GM12878 (cell line): Measurements from ENCODE around the gene ZGLP1.

Experiments used
- BACH1 ChIP-seq: fragments of 450-650 bp; IDR thresholded peaks from 2 replicates; pipeline ENCODE4 v1.6.1; 2017; ENCODE audit warnings: mild to moderate bottlenecking, borderline replicate concordance
- CREB1 ChIP-seq: IDR thresholded peaks from 2 replicates; pipeline ENCODE4 v1.6.1; 2012; ENCODE audit warnings: low read depth, mild to moderate bottlenecking, inconsistent platforms
- ETV6 ChIP-seq, 2 experiments: fragments of 450-650 bp in 1 of 2; IDR thresholded peaks in 1 of 2; conservative IDR thresholded peaks in 1 of 2; 2 replicates each; pipeline ENCODE4 v1.6.1; 2014; ENCODE audit warnings: antibody characterized with exemption in 1 of 2, borderline replicate concordance in 1 of 2, low read depth in 1 of 2, mild to moderate bottlenecking in 1 of 2, moderate library complexity in 1 of 2
- JUNB ChIP-seq: IDR thresholded peaks from 2 replicates; pipeline ENCODE4 v1.6.1; 2016; ENCODE audit warnings: antibody characterized with exemption, mild to moderate bottlenecking
- KLF5 ChIP-seq: fragments of 450-650 bp; IDR thresholded peaks from 2 replicates; pipeline ENCODE4 v1.6.1; 2014; ENCODE audit warnings: mild to moderate bottlenecking; ENCODE audit not compliant: partially characterized antibody
- MAX ChIP-seq: IDR thresholded peaks from 2 replicates; pipeline ENCODE4 v1.6.1; 2012; ENCODE audit warnings: low read depth, low read length, improper control_type of control experiment
- POLR2A ChIP-seq: IDR thresholded peaks from 2 replicates; pipeline ENCODE4 v1.6.1; 2011; ENCODE audit warnings: low read depth, mild to moderate bottlenecking, low read length
- SIN3A ChIP-seq: IDR thresholded peaks from 2 replicates; pipeline ENCODE4 v1.6.1; 2012; ENCODE audit warnings: low read depth, low read length, improper control_type of control experiment
- SMAD1 ChIP-seq: fragments of 450-650 bp; IDR thresholded peaks from 2 replicates; pipeline ENCODE4 v1.6.1; 2018; ENCODE audit warnings: mild to moderate bottlenecking, low read depth; ENCODE audit not compliant: partially characterized antibody
- SP1 ChIP-seq: IDR thresholded peaks from one replicate; pipeline ENCODE4 v1.6.1; 2011; ENCODE audit warnings: low read depth, low read length
- TARDBP ChIP-seq: IDR thresholded peaks from 2 replicates; pipeline ENCODE4 v1.6.1; 2016; ENCODE audit warnings: borderline replicate concordance
- TF ChIP-seq, protein P1 (sequence below), 3 experiments: IDR thresholded peaks in 2 of 3; conservative IDR thresholded peaks in 1 of 3; 2 replicates each; pipeline ENCODE4 v1.5.1; 2011; ENCODE audit warnings: low read depth in 3 of 3, low read length in 3 of 3, mild to moderate bottlenecking in 3 of 3, control low read depth in 2 of 3, moderate library complexity in 2 of 3, inconsistent platforms in 1 of 3, mixed read lengths in 1 of 3; ENCODE audit not compliant: control insufficient read depth in 2 of 3, insufficient read depth in 1 of 3; ENCODE audit errors: extremely low read depth in 1 of 3
- TF ChIP-seq, protein P2 (sequence below): fragments of 150-350 bp; IDR thresholded peaks from 2 replicates; pipeline ENCODE4 v1.6.1; 2016; ENCODE audit warnings: low read depth, low read length

- TF ChIP-seq SP1 (no peak), POLR2A (no peak), TARDBP (no peak), ETV6 (conservative IDR thresholded peaks at IDR 0.05 in 1 of 2, IDR thresholded peaks at IDR 0.05 in 1 of 2; ENCODE audit: borderline replicate concordance in 1 of 2, low read depth in 1 of 2) (no peak), MAX (no peak), BACH1 (no peak), KLF5 (no peak), SIN3A (no peak), CREB1 (no peak), JUNB (no peak), SMAD1 (no peak)
- TF ChIP-seq, protein P1, sequence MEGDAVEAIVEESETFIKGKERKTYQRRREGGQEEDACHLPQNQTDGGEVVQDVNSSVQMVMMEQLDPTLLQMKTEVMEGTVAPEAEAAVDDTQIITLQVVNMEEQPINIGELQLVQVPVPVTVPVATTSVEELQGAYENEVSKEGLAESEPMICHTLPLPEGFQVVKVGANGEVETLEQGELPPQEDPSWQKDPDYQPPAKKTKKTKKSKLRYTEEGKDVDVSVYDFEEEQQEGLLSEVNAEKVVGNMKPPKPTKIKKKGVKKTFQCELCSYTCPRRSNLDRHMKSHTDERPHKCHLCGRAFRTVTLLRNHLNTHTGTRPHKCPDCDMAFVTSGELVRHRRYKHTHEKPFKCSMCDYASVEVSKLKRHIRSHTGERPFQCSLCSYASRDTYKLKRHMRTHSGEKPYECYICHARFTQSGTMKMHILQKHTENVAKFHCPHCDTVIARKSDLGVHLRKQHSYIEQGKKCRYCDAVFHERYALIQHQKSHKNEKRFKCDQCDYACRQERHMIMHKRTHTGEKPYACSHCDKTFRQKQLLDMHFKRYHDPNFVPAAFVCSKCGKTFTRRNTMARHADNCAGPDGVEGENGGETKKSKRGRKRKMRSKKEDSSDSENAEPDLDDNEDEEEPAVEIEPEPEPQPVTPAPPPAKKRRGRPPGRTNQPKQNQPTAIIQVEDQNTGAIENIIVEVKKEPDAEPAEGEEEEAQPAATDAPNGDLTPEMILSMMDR (IDR thresholded peaks at IDR 0.05 in 2 of 3, conservative IDR thresholded peaks at IDR 0.05 in 1 of 3; ENCODE audit: control insufficient read depth in 2 of 3, extremely low read depth in 1 of 3, insufficient read depth in 1 of 3, low read depth in 3 of 3, low read length in 3 of 3) = no peak
- TF ChIP-seq, protein P2, sequence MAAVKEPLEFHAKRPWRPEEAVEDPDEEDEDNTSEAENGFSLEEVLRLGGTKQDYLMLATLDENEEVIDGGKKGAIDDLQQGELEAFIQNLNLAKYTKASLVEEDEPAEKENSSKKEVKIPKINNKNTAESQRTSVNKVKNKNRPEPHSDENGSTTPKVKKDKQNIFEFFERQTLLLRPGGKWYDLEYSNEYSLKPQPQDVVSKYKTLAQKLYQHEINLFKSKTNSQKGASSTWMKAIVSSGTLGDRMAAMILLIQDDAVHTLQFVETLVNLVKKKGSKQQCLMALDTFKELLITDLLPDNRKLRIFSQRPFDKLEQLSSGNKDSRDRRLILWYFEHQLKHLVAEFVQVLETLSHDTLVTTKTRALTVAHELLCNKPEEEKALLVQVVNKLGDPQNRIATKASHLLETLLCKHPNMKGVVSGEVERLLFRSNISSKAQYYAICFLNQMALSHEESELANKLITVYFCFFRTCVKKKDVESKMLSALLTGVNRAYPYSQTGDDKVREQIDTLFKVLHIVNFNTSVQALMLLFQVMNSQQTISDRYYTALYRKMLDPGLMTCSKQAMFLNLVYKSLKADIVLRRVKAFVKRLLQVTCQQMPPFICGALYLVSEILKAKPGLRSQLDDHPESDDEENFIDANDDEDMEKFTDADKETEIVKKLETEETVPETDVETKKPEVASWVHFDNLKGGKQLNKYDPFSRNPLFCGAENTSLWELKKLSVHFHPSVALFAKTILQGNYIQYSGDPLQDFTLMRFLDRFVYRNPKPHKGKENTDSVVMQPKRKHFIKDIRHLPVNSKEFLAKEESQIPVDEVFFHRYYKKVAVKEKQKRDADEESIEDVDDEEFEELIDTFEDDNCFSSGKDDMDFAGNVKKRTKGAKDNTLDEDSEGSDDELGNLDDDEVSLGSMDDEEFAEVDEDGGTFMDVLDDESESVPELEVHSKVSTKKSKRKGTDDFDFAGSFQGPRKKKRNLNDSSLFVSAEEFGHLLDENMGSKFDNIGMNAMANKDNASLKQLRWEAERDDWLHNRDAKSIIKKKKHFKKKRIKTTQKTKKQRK = no peak
Observed at GRCh38 chr19:10283301-10284064, 26.1 kb downstream of the ZGLP1 start.
